ENCODE results near the gene ABCC9.

ABCC9 gene

GRCh38 chr12:21775133-21775820, 165.9 kb downstream of the ABCC9 start:
- no peak for DNase-seq (ENCODE audit: low read depth, low spot score)

- no peak for DNase-seq (ENCODE audit: low read depth, low spot score)
These were observed 166.7 kb downstream of the ABCC9 start, which contains the start of gene KCNJ8 for GRCh38 chr12:21774358-21775132. Gene KCNJ8, minus strand, starts transcription at chr12:21774706. Its CDS starts 1,090 bp downstream, at chr12:21773616.

- DNase-seq (ENCODE audit: low read depth, low spot score), result no peak
These were observed 167.4 kb downstream of the ABCC9 start for GRCh38 chr12:21773806-21774205.

- DNase-seq (ENCODE audit: low read depth, low spot score), result no peak
These were observed 167.9 kb downstream of the ABCC9 start for GRCh38 chr12:21773263-21773741.

DNA sequence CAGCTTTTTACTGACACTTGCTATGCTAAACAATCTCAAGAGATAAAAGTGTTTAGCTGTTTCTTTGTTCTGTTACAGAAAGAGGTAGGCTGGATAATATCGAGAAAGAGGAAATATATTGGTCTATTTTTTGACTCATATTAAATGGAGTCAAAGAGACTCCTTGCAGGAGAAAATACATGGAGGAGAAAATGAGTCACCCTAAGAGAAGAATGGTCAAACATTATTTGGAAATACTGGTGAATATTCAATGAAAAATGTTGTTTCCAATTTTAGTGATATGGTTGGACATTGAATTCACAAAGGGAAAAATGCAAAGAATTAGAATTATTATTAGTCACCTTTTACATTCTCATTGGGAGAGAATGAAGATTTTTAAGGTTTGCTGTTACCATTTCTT, 169.9 kb downstream of the ABCC9 start:
- DNase-seq (ENCODE audit: low read depth, low spot score), result no peak

- DNase-seq (ENCODE audit: low read depth, low spot score), result no peak
These were observed 171.9 kb downstream of the ABCC9 start for GRCh38 chr12:21769307-21769706.

DNA sequence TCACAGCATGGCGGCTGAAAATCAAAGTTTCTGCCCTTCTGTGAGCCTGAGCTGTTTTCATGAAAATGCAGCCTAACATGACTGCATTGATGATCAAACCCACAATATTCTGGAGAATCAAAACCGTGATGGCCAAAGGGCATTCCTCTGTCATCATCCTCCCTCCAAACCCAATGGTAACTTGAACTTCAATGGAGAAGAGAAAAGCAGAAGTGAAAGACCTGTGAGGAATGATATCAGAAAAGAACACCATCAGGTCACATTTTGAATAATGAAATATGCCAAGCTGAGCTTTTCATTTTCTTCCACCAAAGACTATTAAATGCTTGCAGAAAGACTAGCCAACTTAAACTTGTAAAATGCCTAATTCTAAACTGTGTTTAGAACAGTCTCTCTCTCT, 174.8 kb downstream of the ABCC9 start:
- DNase-seq (ENCODE audit: low read depth, low spot score), result no peak

DNA sequence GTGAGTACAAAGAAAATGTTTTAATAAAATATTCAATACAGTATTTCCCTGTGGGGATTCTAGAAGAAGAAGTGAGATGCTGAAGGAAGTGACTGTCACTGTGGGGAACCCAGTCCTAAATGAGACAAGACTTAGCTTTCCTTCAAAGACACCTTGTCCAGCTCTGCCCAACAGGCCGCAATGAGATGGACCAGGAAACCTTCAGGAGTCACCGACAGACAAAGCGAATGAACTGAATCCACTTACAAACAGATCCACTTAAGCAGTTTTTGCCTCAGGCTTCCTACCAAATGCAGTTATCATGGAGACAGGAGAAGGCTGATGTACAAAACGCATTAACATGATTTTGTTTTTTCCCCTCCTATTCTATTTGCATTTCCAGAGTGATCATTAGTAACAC, 176.3 kb downstream of the ABCC9 start:
- DNase-seq (ENCODE audit: low read depth, low spot score), result no peak

DNA sequence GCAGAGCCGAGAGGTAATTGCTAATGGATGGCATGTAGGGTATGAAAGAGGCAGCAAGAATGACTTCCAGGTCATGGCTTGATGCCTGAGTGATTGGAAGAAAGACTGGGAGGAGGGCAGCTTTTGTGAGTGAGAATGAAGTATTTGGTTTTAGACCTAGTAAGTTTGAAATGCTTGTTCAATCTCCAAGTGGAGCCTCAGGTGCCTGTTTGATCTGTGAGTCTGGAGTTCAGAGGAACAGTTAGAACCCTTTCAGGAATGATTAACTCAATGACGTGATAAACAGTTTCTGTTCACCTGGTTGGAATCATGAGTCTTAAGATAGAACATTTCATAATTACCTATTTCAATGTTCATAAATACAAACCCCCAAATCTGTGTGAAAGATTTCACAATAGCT, 177.2 kb downstream of the ABCC9 start:
- no peak for DNase-seq (ENCODE audit: low read depth, low spot score)

DNA sequence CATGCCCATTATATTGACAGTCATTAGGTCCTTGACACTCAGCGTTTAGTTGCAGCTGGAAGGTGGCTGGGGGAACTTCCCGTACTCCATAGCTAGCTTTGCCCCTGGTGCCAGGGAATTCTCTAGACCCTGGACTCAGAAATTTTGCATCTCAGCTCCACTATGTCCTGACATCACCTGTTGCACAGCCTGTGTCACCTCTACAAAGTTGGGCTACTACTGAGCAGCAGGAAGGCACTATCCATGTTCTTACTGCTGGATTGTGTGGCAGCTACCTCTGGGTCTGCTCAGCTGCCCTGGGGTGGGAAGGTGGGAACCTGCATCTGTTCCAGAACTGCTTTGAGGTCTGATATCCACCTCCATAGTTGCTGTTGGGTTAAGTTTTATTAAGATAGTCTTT, 177.7 kb downstream of the ABCC9 start:
- no peak for DNase-seq (ENCODE audit: low read depth, low spot score)

- no peak for DNase-seq (ENCODE audit: low read depth, low spot score)
These were observed 181.5 kb downstream of the ABCC9 start for GRCh38 chr12:21759737-21760136.

DNA sequence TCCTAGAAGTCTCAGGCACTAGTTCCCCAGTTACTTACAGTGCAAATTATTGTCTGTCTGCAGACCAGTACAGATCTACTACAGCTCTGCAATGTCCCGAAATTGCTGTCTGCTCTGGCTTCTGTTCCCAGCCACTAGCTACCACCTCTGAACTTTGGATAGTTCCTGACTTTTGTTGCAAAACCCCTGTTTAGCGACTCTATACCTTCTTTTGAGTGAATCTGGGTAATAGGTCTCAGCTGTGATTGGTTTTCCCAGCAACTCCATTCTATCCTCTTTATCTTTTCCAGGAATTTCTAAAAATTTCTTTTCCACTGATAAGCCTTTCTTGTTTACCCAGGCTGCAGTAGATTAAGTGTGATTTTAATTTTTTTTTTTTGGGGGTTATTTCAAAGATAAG, 183.5 kb downstream of the ABCC9 start:
- DNase-seq (ENCODE audit: low read depth, low spot score), result no peak

DNA sequence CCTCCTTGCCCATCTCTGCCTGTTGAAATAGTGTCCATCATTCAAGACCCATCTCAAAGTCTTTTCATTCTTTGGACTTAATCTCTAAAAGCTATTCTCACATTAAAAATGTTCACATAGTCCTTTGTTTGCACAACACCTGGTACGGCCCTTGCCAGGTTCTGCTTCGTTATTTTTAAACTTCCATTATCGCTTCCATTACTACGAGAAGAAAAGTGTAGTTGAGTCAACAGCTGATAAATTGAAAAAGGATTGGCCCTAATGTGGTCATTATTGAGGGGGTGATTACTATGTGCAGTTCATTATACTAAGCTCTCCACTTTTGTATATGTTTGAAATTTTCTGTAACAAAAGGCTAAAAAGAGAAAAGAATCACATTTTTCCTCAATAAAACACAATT, 184.5 kb downstream of the ABCC9 start:
- no peak for DNase-seq (ENCODE audit: low read depth, low spot score)

GRCh38 chr12:21751517-21751916, 189.7 kb downstream of the ABCC9 start:
- DNase-seq (ENCODE audit: low read depth, low spot score), result no peak
